VCaP (cell line): Measurements from ENCODE around the gene GZMM.

Source experiments
- H3K27ac ChIP-seq: fragments of 450-650 bp; 2 replicates; pipeline ENCODE4 v1.5.1; 2017
- CTCF ChIP-seq: fragments of 450-650 bp; conservative IDR thresholded peaks from 2 replicates; pipeline ENCODE4 v1.5.1; 2017; ENCODE audit warnings: mild to moderate bottlenecking, moderate library complexity

The GZMM gene

GRCh38 chr19:591099-591958 is 47.5 kb downstream of the GZMM start:
- peak overlapping the region; percentile 55; the same call in 1 of the 2 replicates for H3K27ac ChIP-seq
- TF ChIP-seq CTCF: no peak

- TF ChIP-seq CTCF: no peak
- no peak overlapping the region for H3K27ac ChIP-seq
Observed at GRCh38 chr19:592101-592500, 48.2 kb downstream of the GZMM start.

- no peak overlapping the region for H3K27ac ChIP-seq
- TF ChIP-seq CTCF: no peak
Observed at GRCh38 chr19:593055-593454, 49.2 kb downstream of the GZMM start.

GRCh38 chr19:593505-593904 is 49.7 kb downstream of the GZMM start:
- no peak overlapping the region for H3K27ac ChIP-seq
- TF ChIP-seq CTCF: no peak

- H3K27ac ChIP-seq: no peak overlapping the region
- TF ChIP-seq CTCF: no peak
Observed at GRCh38 chr19:594265-594870, 50.5 kb downstream of the GZMM start.

GRCh38 chr19:595326-596262 is 51.7 kb downstream of the GZMM start:
- TF ChIP-seq CTCF: no peak

GRCh38 chr19:596263-596655 is 52.4 kb downstream of the GZMM start:
- no peak for TF ChIP-seq CTCF
- no peak overlapping the region for H3K27ac ChIP-seq

More at GRCh38 chr19:595326-596262, 51.7 kb downstream of the GZMM start:
- H3K27ac ChIP-seq: no peak overlapping the region
